Measurements from ENCODE around the gene PARD3.

The PARD3 gene

GRCh38 chr10:34544400-34544799, 270.7 kb downstream of the PARD3 start:
- H3K18ac ChIP-seq (ENCODE audit: low read length), result no peak overlapping the region
- H4K91ac ChIP-seq (ENCODE audit: low read depth, low read length), result no peak overlapping the region
- no peak overlapping the region for H2BK5ac ChIP-seq (ENCODE audit: low read depth, low read length, poor library complexity)
- H2AK5ac ChIP-seq (ENCODE audit: low read length), result no peak overlapping the region
- no peak overlapping the region for H4K12ac ChIP-seq (ENCODE audit: low read depth, low read length)
- no peak overlapping the region for H2AFZ ChIP-seq (ENCODE audit: insufficient read depth, low read length, poor library complexity)
- H3K14ac ChIP-seq (ENCODE audit: low read length), result no peak overlapping the region
- H3K4ac ChIP-seq (ENCODE audit: low read depth, low read length), result no peak overlapping the region
- no peak for DNase-seq
- H3K9me3 ChIP-seq (ENCODE audit: insufficient read depth, low read depth, low read length), result no peaks in the 10 kb centered on the region
- H3K4me1 ChIP-seq (ENCODE audit: control insufficient read depth in 1 of 2, insufficient read depth in 2 of 2, low read length in 2 of 2), result no peaks in the 10 kb centered on the region
- no peak overlapping the region for H3K4me3 ChIP-seq (ENCODE audit: low read depth, low read length)
- no peaks in the 10 kb centered on the region for H3K27me3 ChIP-seq (ENCODE audit: insufficient read depth, low read length)
- no peak overlapping the region for H4K8ac ChIP-seq (ENCODE audit: low read depth, low read length)
- no peak overlapping the region for H2BK120ac ChIP-seq (ENCODE audit: insufficient read depth, low read length, poor library complexity)
- no peaks in the 10 kb centered on the region for H3K36me3 ChIP-seq (ENCODE audit: control insufficient read depth in 1 of 2, insufficient read depth in 2 of 2, low read length in 2 of 2)
- no peak overlapping the region for H3K9ac ChIP-seq (ENCODE audit: low read length)
- H3K27ac ChIP-seq (ENCODE audit: low read depth, low read length), result no peak overlapping the region
- no peaks in the 10 kb centered on the region for H3K79me2 ChIP-seq (ENCODE audit: control insufficient read depth, insufficient read depth, low read length, poor library complexity)
- H3K4me2 ChIP-seq (ENCODE audit: low read length), result no peak overlapping the region
- no peaks in the 10 kb centered on the region for H3K79me1 ChIP-seq (ENCODE audit: low read length)
- no peak overlapping the region for H2BK12ac ChIP-seq (ENCODE audit: low read length)
- no peak overlapping the region for H3K23ac ChIP-seq (ENCODE audit: low read length)

- H2BK12ac ChIP-seq (ENCODE audit: low read length), result no peak overlapping the region
- H4K12ac ChIP-seq (ENCODE audit: low read depth, low read length), result no peak overlapping the region
- no peak overlapping the region for H2BK120ac ChIP-seq (ENCODE audit: insufficient read depth, low read length, poor library complexity)
- H3K4ac ChIP-seq (ENCODE audit: low read depth, low read length), result no peak overlapping the region
- no peak overlapping the region for H3K14ac ChIP-seq (ENCODE audit: low read length)
- no peaks in the 10 kb centered on the region for H3K36me3 ChIP-seq (ENCODE audit: control insufficient read depth in 1 of 2, insufficient read depth in 2 of 2, low read length in 2 of 2)
- no peak overlapping the region for H3K18ac ChIP-seq (ENCODE audit: low read length)
- no peak overlapping the region for H2AFZ ChIP-seq (ENCODE audit: insufficient read depth, low read length, poor library complexity)
- H2AK5ac ChIP-seq (ENCODE audit: low read length), result no peak overlapping the region
- no peak overlapping the region for H4K91ac ChIP-seq (ENCODE audit: low read depth, low read length)
- H4K8ac ChIP-seq (ENCODE audit: low read depth, low read length), result no peak overlapping the region
- H3K4me3 ChIP-seq (ENCODE audit: low read depth, low read length), result no peak overlapping the region
- no peaks in the 10 kb centered on the region for H3K4me1 ChIP-seq (ENCODE audit: control insufficient read depth in 1 of 2, insufficient read depth in 2 of 2, low read length in 2 of 2)
- H3K9ac ChIP-seq (ENCODE audit: low read length), result no peak overlapping the region
- no CpG with 5 or more reads among the region's 2 CpGs for WGBS (ENCODE audit: extremely low coverage, insufficient coverage, insufficient read length)
- no peak overlapping the region for H3K27ac ChIP-seq (ENCODE audit: low read depth, low read length)
- no peaks in the 10 kb centered on the region for H3K27me3 ChIP-seq (ENCODE audit: insufficient read depth, low read length)
- H3K79me1 ChIP-seq (ENCODE audit: low read length), result no peaks in the 10 kb centered on the region
- H3K4me2 ChIP-seq (ENCODE audit: low read length), result no peak overlapping the region
- H3K23ac ChIP-seq (ENCODE audit: low read length), result no peak overlapping the region
- no peak overlapping the region for H2BK5ac ChIP-seq (ENCODE audit: low read depth, low read length, poor library complexity)
- H3K9me3 ChIP-seq (ENCODE audit: insufficient read depth, low read depth, low read length), result no peaks in the 10 kb centered on the region
- DNase-seq, result no peak
- no peaks in the 10 kb centered on the region for H3K79me2 ChIP-seq (ENCODE audit: control insufficient read depth, insufficient read depth, low read length, poor library complexity)
Measured at GRCh38 chr10:34543716-34544115, 271.4 kb downstream of the PARD3 start.

GRCh38 chr10:34540492-34540891, 274.6 kb downstream of the PARD3 start:
- Histone ChIP-seq H3K23ac (ENCODE audit: low read length) (no peak overlapping the region), H2AK5ac (ENCODE audit: low read length) (no peak overlapping the region), H3K27me3 (ENCODE audit: insufficient read depth, low read length) (no peaks in the 10 kb centered on the region), H4K12ac (ENCODE audit: low read depth, low read length) (no peak overlapping the region), H3K79me1 (ENCODE audit: low read length) (no peaks in the 10 kb centered on the region), H3K79me2 (ENCODE audit: control insufficient read depth, insufficient read depth, low read length, poor library complexity) (no peaks in the 10 kb centered on the region), H3K4ac (ENCODE audit: low read depth, low read length) (no peak overlapping the region), H4K8ac (ENCODE audit: low read depth, low read length) (no peak overlapping the region), H3K4me2 (ENCODE audit: low read length) (no peak overlapping the region), H3K9me3 (ENCODE audit: insufficient read depth, low read depth, low read length) (no peaks in the 10 kb centered on the region), H4K91ac (ENCODE audit: low read depth, low read length) (no peak overlapping the region), H3K18ac (ENCODE audit: low read length) (no peak overlapping the region), H3K36me3 (ENCODE audit: control insufficient read depth in 1 of 2, insufficient read depth in 2 of 2, low read length in 2 of 2) (no peaks in the 10 kb centered on the region), H3K4me3 (ENCODE audit: low read depth, low read length) (no peak overlapping the region), H3K14ac (ENCODE audit: low read length) (no peak overlapping the region), H2AFZ (ENCODE audit: insufficient read depth, low read length, poor library complexity) (no peak overlapping the region), H3K9ac (ENCODE audit: low read length) (no peak overlapping the region), H3K4me1 (ENCODE audit: control insufficient read depth in 1 of 2, insufficient read depth in 2 of 2, low read length in 2 of 2) (peaks cover 0 to 4% of the 10 kb centered on the region in 2 experiments), H2BK12ac (ENCODE audit: low read length) (no peak overlapping the region), H2BK5ac (ENCODE audit: low read depth, low read length, poor library complexity) (no peak overlapping the region), H2BK120ac (ENCODE audit: insufficient read depth, low read length, poor library complexity) (no peak overlapping the region), H3K27ac (ENCODE audit: low read depth, low read length) (no peak overlapping the region)
- WGBS (ENCODE audit: extremely low coverage, insufficient coverage, insufficient read length), result no CpG with 5 or more reads among the region's 7 CpGs
- no peak for DNase-seq

- Histone ChIP-seq H2AFZ (ENCODE audit: insufficient read depth, low read length, poor library complexity) (no peak overlapping the region), H4K8ac (ENCODE audit: low read depth, low read length) (no peak overlapping the region), H3K14ac (ENCODE audit: low read length) (no peak overlapping the region), H3K4ac (ENCODE audit: low read depth, low read length) (no peak overlapping the region), H2BK120ac (ENCODE audit: insufficient read depth, low read length, poor library complexity) (no peak overlapping the region), H4K12ac (ENCODE audit: low read depth, low read length) (no peak overlapping the region), H3K23ac (ENCODE audit: low read length) (no peak overlapping the region), H3K27ac (ENCODE audit: low read depth, low read length) (no peak overlapping the region), H3K18ac (ENCODE audit: low read length) (no peak overlapping the region), H3K36me3 (ENCODE audit: control insufficient read depth in 1 of 2, insufficient read depth in 2 of 2, low read length in 2 of 2) (no peaks in the 10 kb centered on the region), H3K9me3 (ENCODE audit: insufficient read depth, low read depth, low read length) (no peaks in the 10 kb centered on the region), H4K91ac (ENCODE audit: low read depth, low read length) (no peak overlapping the region), H2BK5ac (ENCODE audit: low read depth, low read length, poor library complexity) (no peak overlapping the region), H2BK12ac (ENCODE audit: low read length) (no peak overlapping the region), H3K79me1 (ENCODE audit: low read length) (no peaks in the 10 kb centered on the region), H3K4me1 (ENCODE audit: control insufficient read depth in 1 of 2, insufficient read depth in 2 of 2, low read length in 2 of 2) (peaks cover 0 to 4% of the 10 kb centered on the region in 2 experiments), H3K79me2 (ENCODE audit: control insufficient read depth, insufficient read depth, low read length, poor library complexity) (no peaks in the 10 kb centered on the region), H3K9ac (ENCODE audit: low read length) (no peak overlapping the region), H3K27me3 (ENCODE audit: insufficient read depth, low read length) (no peaks in the 10 kb centered on the region), H2AK5ac (ENCODE audit: low read length) (no peak overlapping the region), H3K4me2 (ENCODE audit: low read length) (no peak overlapping the region), H3K4me3 (ENCODE audit: low read depth, low read length) (no peak overlapping the region)
- no CpG with 5 or more reads among the region's 13 CpGs for WGBS (ENCODE audit: extremely low coverage, insufficient coverage, insufficient read length)
- no peak for DNase-seq
Measured at GRCh38 chr10:34539533-34540315, 275.4 kb downstream of the PARD3 start.

Measured in trophoblast cell (in vitro differentiated cells and primary cell).